ENCODE data around the gene KPNA6. TPM values are rescaled to one million over a fixed set of nuclear protein-coding genes. Genes with fewer than 3 reads are reported as not detected.
A peak's percentile ranks its signal among the peaks of the same experiment; 100 is the strongest.

The KPNA6 gene
- total and polyA plus RNA-seq, 9 of the 15 experiments (the other 6 are each of a cell fraction or from before 2014, with no cell fraction given), result 20.1 to 54.6 (median 32.2) TPM

- TF ChIP-seq SETDB1 (IDR thresholded peaks at IDR 0.05; ENCODE audit: low read length), result no peak
- peak; percentile 98 for TF ChIP-seq PHF20 (IDR thresholded peaks at IDR 0.05; ENCODE audit: partially characterized antibody)
- TF ChIP-seq ZFP1 (CRISPR knock-in tag; IDR thresholded peaks at IDR 0.05), result no peak
- 0 out of 2 replicates have a peak, but pooled peaks have one; percentile 35 for TF ChIP-seq DMBX1 (CRISPR knock-in tag; IDR thresholded peaks at IDR 0.05; ENCODE audit: borderline replicate concordance)
- TF ChIP-seq TBL1XR1 (IDR thresholded peaks at IDR 0.05; ENCODE audit: low read length in 2 of 2), result peak in 1 of 2 experiments; percentile 72; a peak in 1 of 4 replicates
- no peak for TF ChIP-seq PCBP2 (IDR thresholded peaks at IDR 0.05; ENCODE audit: low read depth, low read length, poor library complexity, severe bottlenecking)
- TF ChIP-seq MGA (IDR thresholded peaks at IDR 0.05), result no peak; the same call in 1 of the 2 replicates
- peak; percentile 74 for TF ChIP-seq FIP1L1 (IDR thresholded peaks at IDR 0.05; ENCODE audit: low read depth, low read length, poor library complexity, severe bottlenecking)
- no peak for TF ChIP-seq HIVEP1 (CRISPR knock-in tag; IDR thresholded peaks at IDR 0.05)
- TF ChIP-seq ZNF398 (CRISPR knock-in tag; IDR thresholded peaks at IDR 0.05), result no peak
- TF ChIP-seq ASH1L (IDR thresholded peaks at IDR 0.05; ENCODE audit: borderline replicate concordance, low read depth, partially characterized antibody), result no peak
- no peak for TF ChIP-seq XRCC4 (IDR thresholded peaks at IDR 0.05; ENCODE audit: extremely low read depth, insufficient read depth, insufficient read length)
- TF ChIP-seq POLR2AphosphoS2 (IDR thresholded peaks at IDR 0.05; ENCODE audit: low read length), result peak; percentile 92; the same call in 1 of the 2 replicates
Measured at GRCh38 chr1:32205401-32206370, 97.8 kb downstream of the KPNA6 start, which contains the start of gene IQCC (continued).
